GM21576 (cell line): Measurements from ENCODE around the gene AKAP13.

ENCODE experiments used
- ATAC-seq: cut with Tn5 transposase; IDR thresholded peaks from one replicate; pipeline ENCODE4 v1.9.1; 2021; ENCODE audit warnings: mild to moderate bottlenecking, moderate library complexity; ENCODE audit not compliant: unreplicated experiment

Gene AKAP13

GRCh38 chr15:85691350-85692240, 311.2 kb downstream of the AKAP13 start:
- peak; percentile 34 for ATAC-seq

- no peak for ATAC-seq
These were observed 311.9 kb downstream of the AKAP13 start for GRCh38 chr15:85692321-85692720.

GRCh38 chr15:85692873-85693272, 312.5 kb downstream of the AKAP13 start:
- ATAC-seq, result peak; percentile 51

GRCh38 chr15:85693277-85693676, 312.9 kb downstream of the AKAP13 start:
- no peak for ATAC-seq

GRCh38 chr15:85694091-85694490, 313.7 kb downstream of the AKAP13 start:
- ATAC-seq, result no peak

- ATAC-seq, result no peak
These were observed 320.4 kb downstream of the AKAP13 start for GRCh38 chr15:85700767-85701166.

GRCh38 chr15:85702321-85703101, 322.1 kb downstream of the AKAP13 start:
- no peak for ATAC-seq

GRCh38 chr15:85704066-85704465, 323.7 kb downstream of the AKAP13 start:
- no peak for ATAC-seq

- no peak for ATAC-seq
These were observed 324.5 kb downstream of the AKAP13 start for GRCh38 chr15:85704720-85705429.

GRCh38 chr15:85706779-85707518, 326.5 kb downstream of the AKAP13 start:
- ATAC-seq, result peak; percentile 31

- ATAC-seq, result peak; percentile 21
These were observed 327.3 kb downstream of the AKAP13 start for GRCh38 chr15:85707519-85708338.

GRCh38 chr15:85708402-85708941, 328.1 kb downstream of the AKAP13 start:
- ATAC-seq, result no peak

- ATAC-seq, result no peak
These were observed 328.8 kb downstream of the AKAP13 start for GRCh38 chr15:85709250-85709649.

- peak; percentile 34 for ATAC-seq
These were observed 330.0 kb downstream of the AKAP13 start for GRCh38 chr15:85710340-85710842.

GRCh38 chr15:85711580-85712192, 331.3 kb downstream of the AKAP13 start:
- ATAC-seq, result no peak

GRCh38 chr15:85716261-85716660, 335.9 kb downstream of the AKAP13 start:
- ATAC-seq, result no peak

- ATAC-seq, result no peak
These were observed 336.8 kb downstream of the AKAP13 start for GRCh38 chr15:85717212-85717611.

GRCh38 chr15:85718271-85718971, 338.0 kb downstream of the AKAP13 start:
- ATAC-seq, result peak; percentile 66
